CD4-positive, alpha-beta T cell (primary cell): Measurements from ENCODE around the gene DHRSX. TPM values are rescaled to one million over a fixed set of nuclear protein-coding genes. Genes with fewer than 3 reads are reported as not detected.
"Not testable (repeated sequence)": the region's sequence is repeated elsewhere in the genome, so short reads cannot be mapped to it uniquely, and the experiment has no call there.

ENCODE experiments used
- ATAC-seq: fragments of 200-7000 bp; cut with Tn5 transposase; one replicate; pipeline ENCODE4 v1.10.0; 2022; ENCODE audit warnings: mild to moderate bottlenecking; ENCODE audit not compliant: poor library complexity
- CTCF ChIA-PET: fragments of 350-600 bp; sonication (Branson Sonifier 250); formaldehyde crosslinking; loops from one replicate; lab custom pipeline; 2021; ENCODE audit warnings: antibody characterized with exemption, inconsistent platforms; lab: Charles Lee
- POLR2A ChIA-PET: fragments of 350-600 bp; sonication (Branson Sonifier 250); formaldehyde crosslinking; loops from one replicate; lab custom pipeline; 2021; ENCODE audit warnings: antibody characterized with exemption, inconsistent platforms; lab: Charles Lee
- DNase-seq, 14 experiments: peaks; one replicate each; pipeline ENCODE4 v3.0.0-alpha.2; 2013 to 2020; ENCODE audit warnings: mixed read lengths in 2 of 14
- H3K27ac ChIP-seq, 2 donors: one replicate each; pipeline versions ENCODE4 v1.5.1 to v1.7.0; 2013; ENCODE audit warnings: low read length in 2 of 2, low read depth in 1 of 2, mild to moderate bottlenecking in 1 of 2
- H3K27me3 ChIP-seq, 2 experiments: 1 replicate in 1 of 2; 2 replicates in 1 of 2; pipeline versions ENCODE4 v1.6.1 to v1.7.0; 2013; ENCODE audit warnings: low read length in 2 of 2, control low read depth in 1 of 2, mild to moderate bottlenecking in 1 of 2, moderate library complexity in 1 of 2; ENCODE audit not compliant: insufficient read depth in 2 of 2, control insufficient read depth in 1 of 2
- H3K36me3 ChIP-seq: one replicate; pipeline ENCODE4 v1.6.1; 2013; ENCODE audit warnings: low read length, control low read depth; ENCODE audit not compliant: insufficient read depth
- H3K4me1 ChIP-seq: one replicate; pipeline ENCODE4 v1.6.1; 2013; ENCODE audit warnings: low read length, control low read depth; ENCODE audit not compliant: insufficient read depth
- H3K4me3 ChIP-seq: one replicate; pipeline ENCODE4 v1.5.1; 2013; ENCODE audit warnings: mild to moderate bottlenecking, low read length, moderate library complexity
- H3K9me3 ChIP-seq, 2 experiments: 1 replicate in 1 of 2; 2 replicates in 1 of 2; pipeline versions ENCODE4 v1.6.1 to v1.7.0; 2013; ENCODE audit warnings: low read length in 2 of 2, mild to moderate bottlenecking in 2 of 2, control low read depth in 1 of 2, moderate library complexity in 1 of 2; ENCODE audit not compliant: control insufficient read depth in 1 of 2, insufficient read depth in 1 of 2
- H3K27ac Mint-ChIP-seq: one replicate; pipeline ENCODE4 v1.8.0; 2020; ENCODE audit warnings: mixed read lengths
- H3K27me3 Mint-ChIP-seq: one replicate; pipeline ENCODE4 v1.8.0; 2021; ENCODE audit warnings: mixed read lengths
- H3K36me3 Mint-ChIP-seq: one replicate; pipeline ENCODE4 v1.8.0; 2021; ENCODE audit warnings: low read depth, mixed read lengths
- H3K4me1 Mint-ChIP-seq: one replicate; pipeline ENCODE4 v1.8.0; 2021; ENCODE audit warnings: low read depth, mixed read lengths
- H3K4me3 Mint-ChIP-seq: one replicate; pipeline ENCODE4 v1.8.0; 2020; ENCODE audit warnings: mild to moderate bottlenecking, mixed read lengths
- H3K9me3 Mint-ChIP-seq: one replicate; pipeline ENCODE4 v1.8.0; 2020; ENCODE audit warnings: mixed read lengths
- CTCF ChIP-seq: fragments of 200-600 bp; IDR thresholded peaks from one replicate; pipeline ENCODE4 v1.8.0; 2022; ENCODE audit warnings: antibody characterized with exemption, mild to moderate bottlenecking
- intact Hi-C, 2 experiments: fragments of 100-400 bp; cut with DNase I in 1 of 2; cut with micrococcal nuclease in 1 of 2; formaldehyde crosslinking; loops; one replicate each; pipeline versions ENCODE4 v1.15.1 to v1.9.0; 2023 to 2025; cut with DNase I, micrococcal nuclease
- total RNA-seq, 174 experiments: library from RNA in 2 of 174; stranded (reverse) in 2 of 174; gene quantifications; one replicate each; pipeline ENCODE4 v1.2.3 and lab custom pipeline; 2021 to 2026

Gene DHRSX
- total RNA-seq, 2 experiments from 2014 or later, result 12.1 to 13.9 TPM

GRCh38 chrX:2423282-2423681, 77.5 kb downstream of the DHRSX start:
- POLR2A ChIA-PET, result no interaction called here
- no peaks in the 10 kb centered on the region for H3K27me3 Mint-ChIP-seq
- DNase-seq (no peak), ATAC-seq (no peak)
- no peak overlapping the region for H3K27ac Mint-ChIP-seq
- Histone ChIP-seq H3K4me3 (no peak overlapping the region), H3K27me3 (no peaks in the 10 kb centered on the region), H3K4me1 (no peaks in the 10 kb centered on the region), H3K36me3 (peaks cover 11% of the 10 kb centered on the region), H3K27ac (no peak overlapping the region), H3K9me3 (peaks cover 0 to 4% of the 10 kb centered on the region in 2 experiments)
- TF ChIP-seq CTCF, result no peak
- no peak overlapping the region for H3K4me3 Mint-ChIP-seq
- H3K4me1 Mint-ChIP-seq, result no peaks in the 10 kb centered on the region
- intact Hi-C loops, result no loop called here
- CTCF ChIA-PET, result no interaction called here
- peaks cover 4% of the 10 kb centered on the region for H3K9me3 Mint-ChIP-seq
- H3K36me3 Mint-ChIP-seq, result peaks cover 71% of the 10 kb centered on the region

- H3K9me3 ChIP-seq, H3K27me3 Mint-ChIP-seq, CTCF ChIA-PET, DNase-seq, H3K9me3 Mint-ChIP-seq, H3K4me3 Mint-ChIP-seq, H3K36me3 ChIP-seq, H3K27ac ChIP-seq, POLR2A ChIA-PET, H3K27ac Mint-ChIP-seq, H3K4me1 Mint-ChIP-seq, H3K27me3 ChIP-seq, ATAC-seq, H3K4me3 ChIP-seq, H3K4me1 ChIP-seq, intact Hi-C loops: not testable (repeated sequence)
- peaks cover 34% of the 10 kb centered on the region for H3K36me3 Mint-ChIP-seq
Observed at GRCh38 chrX:2419418-2419817, 81.4 kb downstream of the DHRSX start.

- Mint-ChIP-seq H3K4me1 (no peaks in the 10 kb centered on the region), H3K4me3 (no peak overlapping the region), H3K27me3 (no peaks in the 10 kb centered on the region), H3K27ac (no peak overlapping the region), H3K9me3 (peaks cover 2% of the 10 kb centered on the region), H3K36me3 (peaks cover 23% of the 10 kb centered on the region)
- no peak for ATAC-seq
- intact Hi-C loops, result no loop called here
- ChIA-PET CTCF (no interaction called here), POLR2A (no interaction called here)
- no peak for TF ChIP-seq CTCF
- Histone ChIP-seq H3K4me3 (no peak overlapping the region), H3K36me3 (peaks cover 4% of the 10 kb centered on the region), H3K4me1 (no peaks in the 10 kb centered on the region), H3K9me3 (peaks cover 0 to 4% of the 10 kb centered on the region in 2 experiments), H3K27ac (no peak overlapping the region), H3K27me3 (no peaks in the 10 kb centered on the region)
- no peak for DNase-seq
Observed at GRCh38 chrX:2418000-2418399, 82.8 kb downstream of the DHRSX start.

- ATAC-seq (no peak), DNase-seq (no peak)
- Histone ChIP-seq H3K9me3 (peaks cover 0 to 4% of the 10 kb centered on the region in 2 experiments), H3K4me3 (no peak overlapping the region), H3K27ac (no peak overlapping the region), H3K36me3 (peaks cover 4% of the 10 kb centered on the region), H3K4me1 (no peaks in the 10 kb centered on the region), H3K27me3 (no peaks in the 10 kb centered on the region)
- intact Hi-C loops, result no loop called here
- no peak for TF ChIP-seq CTCF
- peaks cover 16% of the 10 kb centered on the region for H3K36me3 Mint-ChIP-seq
- no peak overlapping the region for H3K4me3 Mint-ChIP-seq
- H3K27ac Mint-ChIP-seq, result no peak overlapping the region
- CTCF ChIA-PET, result no interaction called here
- H3K4me1 Mint-ChIP-seq, result no peaks in the 10 kb centered on the region
- peaks cover 2% of the 10 kb centered on the region for H3K9me3 Mint-ChIP-seq
- POLR2A ChIA-PET, result no interaction called here
- no peaks in the 10 kb centered on the region for H3K27me3 Mint-ChIP-seq
Observed at GRCh38 chrX:2416851-2417604, 83.7 kb downstream of the DHRSX start.
